ENCODE measurements around the gene MEPE. TPM values are rescaled to one million over a fixed set of nuclear protein-coding genes. Genes with fewer than 3 reads are reported as not detected.

MEPE gene
- total and polyA plus RNA-seq, 7 donors, result not detected

GRCh38 chr4:87838205-87838604 is 5.4 kb downstream of the MEPE start:
- Histone ChIP-seq H3K9me3 (no peaks in the 10 kb centered on the region), H3K4me1 (no peaks in the 10 kb centered on the region), H3K27ac (no peak overlapping the region), H3K36me3 (ENCODE audit: insufficient read depth in 1 of 2, low read depth in 1 of 2) (no peaks in the 10 kb centered on the region), H3K27me3 (ENCODE audit: insufficient read depth in 3 of 3, low read length in 2 of 3) (no peaks in the 10 kb centered on the region), H3K4me3 (no peak overlapping the region)
- intact Hi-C loops (cut with DNase I), result loop anchor here (2.0 to 5.0 kb wide), 3 partner anchors 156 to 296 kb away; no protein-coding TSS in a partner anchor
- no peak for DNase-seq
- TF ChIP-seq CTCF (IDR thresholded peaks at IDR 0.05), result no peak
- 55 to 72% (median 57%) methylated on average over 6 of the region's 6 CpGs for WGBS, 3 donors
- no peak for ATAC-seq

- WGBS, 3 donors, result 22 to 28% (median 22%) methylated on average over 7 of the region's 7 CpGs
- peak; percentile 66 for TF ChIP-seq CTCF (IDR thresholded peaks at IDR 0.05)
- intact Hi-C loops (cut with DNase I), result loop anchor here (2.0 to 5.0 kb wide), 3 partner anchors 157 to 297 kb away; no protein-coding TSS in a partner anchor
- H3K4me1 ChIP-seq, result no peaks in the 10 kb centered on the region
- no peaks in the 10 kb centered on the region for H3K9me3 ChIP-seq
- peak in 2 of 4 donors; percentile 52 to 76 for ATAC-seq
- H3K27ac ChIP-seq, result no peak overlapping the region
- H3K27me3 ChIP-seq (ENCODE audit: insufficient read depth in 3 of 3, low read length in 2 of 3), result no peaks in the 10 kb centered on the region
- no peaks in the 10 kb centered on the region for H3K36me3 ChIP-seq (ENCODE audit: insufficient read depth in 1 of 2, low read depth in 1 of 2)
- peak in 1 of 2 donors; percentile 17 for DNase-seq
- H3K4me3 ChIP-seq, result no peak overlapping the region
Measured at GRCh38 chr4:87838890-87839591, 6.3 kb downstream of the MEPE start.

GRCh38 chr4:87839592-87839946 is 6.8 kb downstream of the MEPE start:
- no peaks in the 10 kb centered on the region for H3K27me3 ChIP-seq (ENCODE audit: insufficient read depth in 3 of 3, low read length in 2 of 3)
- intact Hi-C loops (cut with DNase I), result loop anchor here (2.0 to 5.0 kb wide), 3 partner anchors 157 to 297 kb away; no protein-coding TSS in a partner anchor
- WGBS, 3 donors, result 0 to 6% (median 0%) methylated on average over 1 of the region's 1 CpG
- H3K9me3 ChIP-seq, result no peaks in the 10 kb centered on the region
- ATAC-seq (no peak), DNase-seq (no peak)
- no peak overlapping the region for H3K27ac ChIP-seq
- H3K4me1 ChIP-seq, result no peaks in the 10 kb centered on the region
- no peak overlapping the region for H3K4me3 ChIP-seq
- no peak for TF ChIP-seq CTCF (IDR thresholded peaks at IDR 0.05)
- no peaks in the 10 kb centered on the region for H3K36me3 ChIP-seq (ENCODE audit: insufficient read depth in 1 of 2, low read depth in 1 of 2)

GRCh38 chr4:87840149-87840548 is 7.4 kb downstream of the MEPE start:
- Histone ChIP-seq H3K9me3 (no peaks in the 10 kb centered on the region), H3K4me1 (no peaks in the 10 kb centered on the region), H3K27ac (no peak overlapping the region), H3K36me3 (ENCODE audit: insufficient read depth in 1 of 2, low read depth in 1 of 2) (no peaks in the 10 kb centered on the region), H3K4me3 (no peak overlapping the region), H3K27me3 (ENCODE audit: insufficient read depth in 3 of 3, low read length in 2 of 3) (no peaks in the 10 kb centered on the region)
- DNase-seq, result no peak
- ATAC-seq, result no peak
- TF ChIP-seq CTCF (IDR thresholded peaks at IDR 0.05), result no peak
- intact Hi-C loops (cut with DNase I), result no loop called here
- WGBS, 3 donors, result 83 to 88% (median 85%) methylated on average over 3 of the region's 3 CpGs

GRCh38 chr4:87843936-87844335 is 11.2 kb downstream of the MEPE start:
- intact Hi-C loops (cut with DNase I), result no loop called here
- no peak for DNase-seq
- H3K27me3 ChIP-seq (ENCODE audit: insufficient read depth in 3 of 3, low read length in 2 of 3), result no peaks in the 10 kb centered on the region
- TF ChIP-seq CTCF (IDR thresholded peaks at IDR 0.05), result no peak
- peak; percentile 57 to 96 (median 90) for ATAC-seq
- H3K4me3 ChIP-seq, result no peak overlapping the region
- H3K4me1 ChIP-seq, result no peaks in the 10 kb centered on the region
- no peaks in the 10 kb centered on the region for H3K9me3 ChIP-seq
- H3K27ac ChIP-seq, result no peak overlapping the region
- WGBS, 3 donors, result 27 to 35% (median 31%) methylated on average over 3 of the region's 3 CpGs
- H3K36me3 ChIP-seq (ENCODE audit: insufficient read depth in 1 of 2, low read depth in 1 of 2), result no peaks in the 10 kb centered on the region
